Memory B cell (primary cell): ENCODE data around the gene CACNA1B.
"Not testable (repeated sequence)": the region's sequence is repeated elsewhere in the genome, so short reads cannot be mapped to it uniquely, and the experiment has no call there.

Experiments used
- ATAC-seq: fragments of 150-1000 bp; cut with Tn5 transposase; 2 replicates; pipeline ENCODE4 v1.10.0; 2021; ENCODE audit warnings: low read depth, mild to moderate bottlenecking, moderate library complexity
- DNase-seq, 2 donors: peaks; one replicate each; pipeline ENCODE4 v3.0.0; 2022; ENCODE audit warnings: low spot score in 2 of 2
- H3K27ac Mint-ChIP-seq: one replicate; pipeline ENCODE4 v1.8.0; 2022; ENCODE audit warnings: mild to moderate bottlenecking, moderate library complexity, mixed read lengths
- H3K27me3 Mint-ChIP-seq: one replicate; pipeline ENCODE4 v1.8.0; 2022; ENCODE audit warnings: mixed read lengths
- H3K36me3 Mint-ChIP-seq: one replicate; pipeline ENCODE4 v1.8.0; 2022; ENCODE audit warnings: mild to moderate bottlenecking, mixed read lengths
- H3K4me1 Mint-ChIP-seq: one replicate; pipeline ENCODE4 v1.8.0; 2022; ENCODE audit warnings: mixed read lengths
- H3K4me3 Mint-ChIP-seq: one replicate; pipeline ENCODE4 v1.8.0; 2022; ENCODE audit warnings: mild to moderate bottlenecking, moderate library complexity, mixed read lengths
- H3K9me3 Mint-ChIP-seq: one replicate; pipeline ENCODE4 v1.8.0; 2022; ENCODE audit warnings: mixed read lengths

The CACNA1B gene

DNA sequence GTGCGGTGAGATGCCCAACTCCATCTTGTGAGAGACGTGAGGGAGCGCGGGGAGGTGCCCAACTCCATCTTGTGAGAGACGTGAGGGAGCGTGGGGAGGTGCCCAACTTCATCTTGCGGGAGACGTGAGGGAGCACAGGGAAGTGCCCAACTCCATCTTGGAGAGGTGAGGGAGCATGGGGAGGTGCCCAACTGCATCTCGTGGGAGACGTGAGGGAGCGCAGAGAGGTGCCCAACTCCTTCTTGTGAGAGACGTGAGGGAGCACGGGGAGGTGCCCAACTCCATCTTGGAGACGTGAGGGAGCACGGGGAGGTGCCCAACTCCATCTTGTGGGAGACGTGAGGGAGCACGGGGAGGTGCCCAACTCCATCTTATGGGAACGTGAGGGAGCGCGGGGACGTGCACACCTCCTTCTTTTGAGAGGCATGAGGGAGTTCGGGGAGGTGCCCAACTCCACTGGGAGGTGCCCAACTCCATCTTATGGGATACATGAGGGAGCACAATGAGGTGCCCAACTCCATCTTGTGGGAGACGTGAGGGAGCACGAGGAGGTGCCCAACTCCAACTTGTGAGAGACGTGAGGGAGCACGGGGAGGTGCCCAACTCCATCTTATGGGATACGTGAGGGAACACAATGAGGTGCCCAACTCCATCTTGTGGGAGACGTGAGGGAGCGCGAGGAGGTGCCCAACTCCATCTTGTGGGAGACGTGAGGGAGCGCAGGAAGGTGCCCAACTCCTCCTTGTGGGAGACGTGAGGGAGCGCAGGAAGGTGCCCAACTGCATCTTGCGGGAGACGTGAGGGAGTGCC is 235.4 kb downstream of the CACNA1B start:
- H3K4me1 Mint-ChIP-seq: no peaks in the 10 kb centered on the region
- no peaks in the 10 kb centered on the region for H3K36me3 Mint-ChIP-seq
- no peaks in the 10 kb centered on the region for H3K9me3 Mint-ChIP-seq
- ATAC-seq (no peak), DNase-seq (no peak)
- H3K27me3 Mint-ChIP-seq: peaks cover 14% of the 10 kb centered on the region
- no peak overlapping the region for H3K4me3 Mint-ChIP-seq
- no peak overlapping the region for H3K27ac Mint-ChIP-seq

DNA sequence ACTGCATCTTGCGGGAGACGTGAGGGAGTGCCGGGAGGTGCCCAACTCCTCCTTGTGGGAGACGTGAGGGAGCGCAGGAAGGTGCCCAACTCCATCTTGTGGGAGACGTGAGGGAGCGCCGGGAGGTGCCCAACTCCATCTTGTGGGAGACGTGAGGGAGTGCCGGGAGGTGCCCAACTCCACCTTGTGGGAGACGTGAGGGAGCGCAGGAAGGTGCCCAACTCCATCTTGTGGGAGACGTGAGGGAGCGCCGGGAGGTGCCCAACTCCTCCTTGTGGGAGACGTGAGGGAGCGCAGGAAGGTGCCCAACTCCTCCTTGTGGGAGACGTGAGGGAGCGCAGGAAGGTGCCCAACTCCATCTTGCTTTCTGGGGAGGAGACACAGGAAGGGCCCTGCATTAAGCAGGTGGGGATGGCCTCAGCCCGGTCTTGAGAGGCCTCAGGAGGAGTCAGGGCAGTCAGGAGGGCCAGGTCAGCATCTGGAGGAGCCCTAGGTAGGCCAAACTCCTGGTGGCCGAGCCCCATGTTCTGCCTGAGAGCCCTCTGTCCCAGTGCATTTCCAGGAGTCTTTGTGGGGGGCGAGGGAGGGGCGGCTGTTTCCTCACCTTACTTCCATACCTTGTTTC is 236.2 kb downstream of the CACNA1B start:
- not testable (repeated sequence) for H3K4me3 Mint-ChIP-seq, H3K27ac Mint-ChIP-seq, H3K4me1 Mint-ChIP-seq, ATAC-seq, H3K9me3 Mint-ChIP-seq, H3K36me3 Mint-ChIP-seq, DNase-seq
- peaks cover 17% of the 10 kb centered on the region for H3K27me3 Mint-ChIP-seq

DNA sequence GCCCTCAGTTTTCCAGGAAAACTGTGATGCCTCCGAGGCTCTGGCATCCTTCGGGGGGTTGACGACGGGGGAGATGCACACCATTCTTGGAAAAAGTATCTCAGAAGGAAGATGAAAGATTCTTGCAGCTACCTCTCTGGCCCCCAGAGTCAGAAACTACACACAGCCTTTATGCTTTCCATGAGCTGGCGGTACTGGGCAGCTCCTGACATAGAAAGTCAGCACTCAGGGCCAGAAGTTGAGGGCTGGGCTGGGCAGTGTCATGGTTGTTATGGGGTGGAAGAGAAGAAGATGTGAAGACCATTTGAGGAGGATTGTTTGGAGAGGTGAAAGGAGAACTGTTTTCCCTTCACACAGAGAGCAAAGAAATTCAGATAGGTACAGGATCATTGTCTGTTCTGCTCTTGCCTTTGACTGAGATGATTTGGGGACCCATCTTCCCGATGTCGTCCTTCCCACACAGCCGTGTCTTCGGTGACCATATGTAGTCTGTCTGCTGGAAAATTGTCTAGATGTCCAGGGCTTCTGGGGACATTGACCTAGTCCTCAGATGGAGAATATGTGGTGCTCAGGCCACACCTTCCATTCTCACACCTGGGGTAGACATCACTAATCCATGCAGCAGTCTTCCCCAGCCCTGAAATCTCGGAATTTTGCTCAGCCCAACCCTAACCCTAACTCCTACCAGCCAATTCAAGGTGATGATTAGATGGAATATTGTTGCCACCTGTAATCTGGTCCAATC is 237.1 kb downstream of the CACNA1B start:
- ATAC-seq (no peak), DNase-seq (no peak)
- Mint-ChIP-seq H3K4me1 (no peaks in the 10 kb centered on the region), H3K9me3 (no peaks in the 10 kb centered on the region), H3K27me3 (peaks cover 19% of the 10 kb centered on the region), H3K36me3 (no peaks in the 10 kb centered on the region), H3K4me3 (no peak overlapping the region), H3K27ac (no peak overlapping the region)

DNA sequence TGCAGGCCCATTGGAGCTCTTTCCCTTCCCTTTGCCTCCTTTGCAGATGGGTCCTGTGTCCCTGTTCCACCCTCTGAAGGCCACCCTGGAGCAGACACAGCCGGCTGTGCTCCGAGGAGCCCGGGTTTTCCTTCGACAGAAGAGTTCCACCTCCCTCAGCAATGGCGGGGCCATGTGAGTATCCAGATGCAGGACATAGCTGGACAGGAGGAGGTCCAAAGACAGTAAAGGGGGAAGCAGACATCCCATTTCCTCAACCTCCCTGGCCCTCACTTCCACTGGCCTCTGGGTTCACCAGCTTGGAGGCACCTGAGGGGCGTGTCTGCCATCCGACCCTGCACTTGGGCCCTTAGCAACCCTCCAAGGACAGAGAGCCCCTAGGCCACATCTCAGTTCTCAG is 237.9 kb downstream of the CACNA1B start:
- H3K27ac Mint-ChIP-seq: no peak overlapping the region
- ATAC-seq: no peak

DNA sequence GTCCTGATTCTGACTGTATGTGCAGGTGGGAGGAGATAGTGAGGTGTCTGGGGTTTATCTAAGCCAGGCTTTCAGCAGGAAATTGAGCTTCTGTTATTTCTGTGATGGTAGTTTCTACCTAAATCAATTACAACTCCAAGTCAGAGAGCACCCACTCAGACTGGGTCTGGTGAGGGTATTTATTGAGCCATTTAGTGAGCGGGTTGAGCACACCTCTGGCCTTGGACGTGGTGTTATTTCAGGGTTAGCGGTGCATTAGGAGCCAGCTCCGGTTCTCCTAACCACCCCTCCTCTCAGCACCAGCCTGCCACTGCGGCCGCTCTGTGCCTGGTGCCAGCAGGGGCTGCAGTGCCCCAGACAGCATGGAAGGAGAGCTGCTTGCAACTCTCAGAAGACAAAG is 238.9 kb downstream of the CACNA1B start:
- H3K27me3 Mint-ChIP-seq: peaks cover 22% of the 10 kb centered on the region
- H3K4me1 Mint-ChIP-seq: no peaks in the 10 kb centered on the region
- no peaks in the 10 kb centered on the region for H3K9me3 Mint-ChIP-seq
- H3K4me3 Mint-ChIP-seq: no peak overlapping the region
- no peaks in the 10 kb centered on the region for H3K36me3 Mint-ChIP-seq
- no peak overlapping the region for H3K27ac Mint-ChIP-seq
- DNase-seq (no peak), ATAC-seq (no peak)

More for the DNA sequence above, 237.9 kb downstream of the CACNA1B start:
- Mint-ChIP-seq H3K9me3 (no peaks in the 10 kb centered on the region), H3K4me1 (no peaks in the 10 kb centered on the region), H3K36me3 (no peaks in the 10 kb centered on the region), H3K27me3 (peaks cover 19% of the 10 kb centered on the region), H3K4me3 (no peak overlapping the region)
- no peak for DNase-seq

DNA sequence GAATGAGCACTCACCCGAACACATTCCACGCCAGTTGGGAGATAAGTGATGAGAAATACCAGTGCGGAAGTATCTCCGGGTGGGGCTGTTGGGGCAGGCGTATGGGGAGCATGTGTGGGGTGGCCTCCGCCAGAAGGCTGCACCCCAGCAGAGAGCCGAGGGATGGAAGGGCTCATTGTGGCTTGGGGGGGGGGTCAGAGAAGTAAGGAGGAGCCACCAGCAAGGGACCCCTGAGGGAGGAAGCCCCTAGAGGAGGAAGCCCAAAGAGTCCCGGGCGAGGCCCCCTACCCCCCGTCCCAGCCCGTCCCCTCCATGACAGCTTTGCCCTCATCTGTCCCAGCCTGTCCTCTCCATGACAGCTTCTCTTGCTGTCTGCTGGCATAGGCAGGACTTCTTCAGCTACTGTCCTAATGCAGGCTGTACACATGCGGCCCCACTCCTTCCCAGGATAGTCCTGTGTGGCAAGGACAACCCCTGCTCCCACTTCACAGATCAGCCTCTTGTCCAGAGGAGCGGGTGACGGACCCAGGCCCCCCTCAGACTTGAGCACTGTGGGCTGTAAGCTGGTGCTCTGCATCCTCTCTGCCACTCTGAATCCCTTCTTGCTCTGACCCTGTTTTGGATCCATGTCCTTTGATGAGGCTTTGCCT is 239.6 kb downstream of the CACNA1B start:
- Mint-ChIP-seq H3K27me3 (peaks cover 22% of the 10 kb centered on the region), H3K27ac (no peak overlapping the region), H3K4me3 (no peak overlapping the region), H3K36me3 (no peaks in the 10 kb centered on the region), H3K4me1 (no peaks in the 10 kb centered on the region), H3K9me3 (no peaks in the 10 kb centered on the region)
- no peak for ATAC-seq
- DNase-seq: no peak

DNA sequence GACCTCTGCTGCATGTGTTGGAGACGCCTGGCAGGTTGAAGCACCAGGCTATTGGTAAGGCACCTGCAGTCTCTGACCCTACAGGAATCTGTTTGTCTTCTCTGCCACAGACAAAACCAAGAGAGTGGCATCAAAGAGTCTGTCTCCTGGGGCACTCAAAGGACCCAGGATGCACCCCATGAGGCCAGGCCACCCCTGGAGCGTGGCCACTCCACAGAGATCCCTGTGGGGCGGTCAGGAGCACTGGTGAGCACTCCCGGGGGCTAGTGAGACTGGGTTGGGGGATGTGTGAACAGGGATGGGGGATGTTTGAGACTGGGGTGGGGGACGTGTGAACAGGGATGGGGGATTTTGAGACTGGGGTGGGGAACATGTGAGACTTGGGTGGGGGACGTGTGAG is 240.3 kb downstream of the CACNA1B start:
- Mint-ChIP-seq H3K9me3 (no peaks in the 10 kb centered on the region), H3K36me3 (no peaks in the 10 kb centered on the region), H3K4me3 (no peak overlapping the region), H3K4me1 (no peaks in the 10 kb centered on the region), H3K27ac (no peak overlapping the region), H3K27me3 (peaks cover 22% of the 10 kb centered on the region)
- ATAC-seq (no peak), DNase-seq (no peak)

DNA sequence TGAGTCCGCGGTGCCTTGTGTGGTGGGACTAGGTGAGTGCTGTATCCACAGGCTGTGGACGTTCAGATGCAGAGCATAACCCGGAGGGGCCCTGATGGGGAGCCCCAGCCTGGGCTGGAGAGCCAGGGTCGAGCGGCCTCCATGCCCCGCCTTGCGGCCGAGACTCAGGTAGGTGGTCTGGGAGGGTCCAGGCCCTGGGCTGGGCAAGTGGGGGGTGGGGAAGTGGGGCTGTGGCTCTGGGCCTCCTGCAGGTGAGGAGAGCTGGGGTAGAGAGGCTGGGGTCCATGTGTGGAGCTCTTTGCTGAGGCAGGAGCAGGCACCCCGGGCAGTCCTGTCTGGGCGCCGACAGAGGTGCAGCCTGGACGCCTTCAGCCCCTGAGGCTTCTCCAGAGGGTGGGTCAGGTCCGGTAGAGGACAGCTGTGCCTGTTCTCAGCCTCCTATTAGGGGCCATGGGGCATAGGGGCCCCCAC is 241.1 kb downstream of the CACNA1B start:
- no peak for DNase-seq
- Mint-ChIP-seq H3K27me3 (peaks cover 19% of the 10 kb centered on the region), H3K9me3 (no peaks in the 10 kb centered on the region), H3K4me1 (no peaks in the 10 kb centered on the region), H3K4me3 (no peak overlapping the region), H3K27ac (no peak overlapping the region), H3K36me3 (no peaks in the 10 kb centered on the region)
- ATAC-seq: no peak

DNA sequence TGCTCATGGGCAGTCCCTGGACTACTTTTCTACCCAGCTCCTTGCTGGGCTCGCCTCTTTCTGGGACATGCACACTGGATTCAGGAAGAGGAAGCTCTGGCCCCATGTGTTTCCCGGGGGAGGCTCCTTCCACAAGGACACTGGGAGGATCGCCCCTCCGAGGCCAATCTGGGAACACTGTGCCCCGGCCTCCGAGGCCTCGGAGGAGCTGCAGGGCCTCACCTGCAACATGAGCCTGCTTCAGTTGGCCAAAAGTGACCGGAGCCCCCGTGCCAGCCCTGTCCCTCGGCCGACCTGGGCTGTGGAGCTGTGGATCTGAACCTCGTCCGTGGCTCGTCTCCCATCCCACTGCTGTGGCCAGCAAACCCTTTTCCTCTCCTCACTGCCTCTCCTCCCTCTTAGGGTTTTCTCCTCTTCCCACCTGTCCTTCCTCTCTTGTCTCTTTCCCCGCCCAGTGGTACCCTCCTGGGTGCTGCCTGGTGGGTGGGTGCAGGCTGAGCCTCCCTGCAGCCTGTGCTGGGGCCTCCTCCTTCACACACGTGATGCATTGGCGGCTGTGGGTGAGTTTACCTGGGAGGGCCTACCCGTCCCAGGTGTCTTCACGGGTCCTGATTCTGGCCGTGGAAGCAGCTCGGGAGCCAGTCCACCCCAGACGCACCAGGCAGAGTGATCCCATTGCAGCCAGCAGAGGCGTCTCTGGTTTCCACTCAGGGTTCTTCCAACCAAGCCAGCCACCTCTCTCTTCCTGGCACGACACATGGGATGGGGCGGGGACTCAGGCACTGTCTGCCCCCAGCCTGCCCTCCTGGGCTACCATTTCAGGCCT is 241.8 kb downstream of the CACNA1B start:
- Mint-ChIP-seq H3K9me3 (no peaks in the 10 kb centered on the region), H3K4me3 (no peak overlapping the region), H3K27me3 (peaks cover 19% of the 10 kb centered on the region), H3K36me3 (no peaks in the 10 kb centered on the region), H3K27ac (no peak overlapping the region), H3K4me1 (no peaks in the 10 kb centered on the region)
- no peak for ATAC-seq
- DNase-seq: no peak

DNA sequence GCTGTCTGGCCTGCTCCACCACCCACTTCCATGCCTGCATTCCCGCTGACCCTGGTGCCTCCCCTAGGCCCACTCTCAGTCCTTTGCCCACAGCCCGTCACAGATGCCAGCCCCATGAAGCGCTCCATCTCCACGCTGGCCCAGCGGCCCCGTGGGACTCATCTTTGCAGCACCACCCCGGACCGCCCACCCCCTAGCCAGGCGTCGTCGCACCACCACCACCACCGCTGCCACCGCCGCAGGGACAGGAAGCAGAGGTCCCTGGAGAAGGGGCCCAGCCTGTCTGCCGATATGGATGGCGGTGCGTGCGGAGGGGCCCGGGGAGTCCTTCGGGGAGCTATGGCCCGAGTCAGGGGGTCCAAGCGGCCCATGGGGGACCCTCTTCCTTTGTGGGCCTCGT is 242.5 kb downstream of the CACNA1B start:
- Mint-ChIP-seq H3K4me1 (no peaks in the 10 kb centered on the region), H3K36me3 (no peaks in the 10 kb centered on the region), H3K27me3 (peaks cover 19% of the 10 kb centered on the region), H3K27ac (no peak overlapping the region), H3K4me3 (no peak overlapping the region), H3K9me3 (no peaks in the 10 kb centered on the region)
- ATAC-seq (no peak), DNase-seq (no peak)

DNA sequence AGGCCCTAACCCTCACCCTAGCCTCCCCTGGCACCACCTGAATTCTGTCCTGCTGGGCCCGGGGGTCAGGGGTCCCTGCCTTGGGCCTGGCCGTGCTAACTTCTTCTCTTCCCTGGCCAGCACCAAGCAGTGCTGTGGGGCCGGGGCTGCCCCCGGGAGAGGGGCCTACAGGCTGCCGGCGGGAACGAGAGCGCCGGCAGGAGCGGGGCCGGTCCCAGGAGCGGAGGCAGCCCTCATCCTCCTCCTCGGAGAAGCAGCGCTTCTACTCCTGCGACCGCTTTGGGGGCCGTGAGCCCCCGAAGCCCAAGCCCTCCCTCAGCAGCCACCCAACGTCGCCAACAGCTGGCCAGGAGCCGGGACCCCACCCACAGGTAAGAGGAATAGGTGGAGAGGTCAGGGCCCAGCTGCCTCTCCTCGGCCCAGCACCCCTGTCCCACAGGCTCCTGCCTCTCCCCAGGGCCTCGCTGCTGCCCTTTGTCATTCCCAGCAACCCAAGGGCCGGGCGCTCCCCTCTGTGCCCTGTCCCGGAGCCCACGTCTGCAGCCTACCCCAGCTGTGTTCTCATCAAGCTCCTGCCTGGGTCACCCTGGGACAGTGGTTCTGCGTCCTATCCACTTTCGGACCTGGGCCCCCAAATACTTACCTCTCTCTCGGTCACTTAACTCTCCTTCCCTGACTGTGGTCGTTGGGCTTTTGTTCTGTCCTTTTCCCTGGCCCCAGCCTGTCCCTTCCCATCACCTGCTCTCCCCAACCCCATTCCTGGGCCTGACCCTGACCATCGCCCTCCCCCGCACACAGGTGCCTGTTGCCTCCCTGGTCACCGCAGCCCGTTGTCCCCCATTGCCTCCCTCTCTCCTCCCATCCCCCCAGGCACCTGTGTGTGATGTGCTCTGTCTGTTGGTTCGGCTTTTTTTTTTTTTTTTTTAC is 243.2 kb downstream of the CACNA1B start:
- ATAC-seq: no peak
- no peaks in the 10 kb centered on the region for H3K9me3 Mint-ChIP-seq
- H3K27me3 Mint-ChIP-seq: peaks cover 19% of the 10 kb centered on the region
- no peak overlapping the region for H3K4me3 Mint-ChIP-seq
- H3K36me3 Mint-ChIP-seq: no peaks in the 10 kb centered on the region
- DNase-seq: no peak
- no peaks in the 10 kb centered on the region for H3K4me1 Mint-ChIP-seq
- H3K27ac Mint-ChIP-seq: no peak overlapping the region

DNA sequence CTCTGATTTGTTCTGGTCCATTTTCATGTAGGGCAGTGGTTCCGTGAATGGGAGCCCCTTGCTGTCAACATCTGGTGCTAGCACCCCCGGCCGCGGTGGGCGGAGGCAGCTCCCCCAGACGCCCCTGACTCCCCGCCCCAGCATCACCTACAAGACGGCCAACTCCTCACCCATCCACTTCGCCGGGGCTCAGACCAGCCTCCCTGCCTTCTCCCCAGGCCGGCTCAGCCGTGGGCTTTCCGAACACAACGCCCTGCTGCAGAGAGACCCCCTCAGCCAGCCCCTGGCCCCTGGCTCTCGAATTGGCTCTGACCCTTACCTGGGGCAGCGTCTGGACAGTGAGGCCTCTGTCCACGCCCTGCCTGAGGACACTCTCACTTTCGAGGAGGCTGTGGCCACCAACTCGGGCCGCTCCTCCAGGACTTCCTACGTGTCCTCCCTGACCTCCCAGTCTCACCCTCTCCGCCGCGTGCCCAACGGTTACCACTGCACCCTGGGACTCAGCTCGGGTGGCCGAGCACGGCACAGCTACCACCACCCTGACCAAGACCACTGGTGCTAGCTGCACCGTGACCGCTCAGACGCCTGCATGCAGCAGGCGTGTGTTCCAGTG is 244.0 kb downstream of the CACNA1B start:
- no peak for DNase-seq
- Mint-ChIP-seq H3K9me3 (no peaks in the 10 kb centered on the region), H3K27me3 (peaks cover 15% of the 10 kb centered on the region), H3K27ac (no peak overlapping the region), H3K4me1 (no peaks in the 10 kb centered on the region), H3K36me3 (no peaks in the 10 kb centered on the region), H3K4me3 (no peak overlapping the region)
- ATAC-seq: no peak
